GM12891 (cell line): ENCODE measurements around the gene ICAM4.

Experiments
- PAX5 ChIP-seq: IDR thresholded peaks from 2 replicates; pipeline ENCODE4 v1.6.1; 2011; ENCODE audit warnings: low read length, moderate library complexity, mild to moderate bottlenecking; ENCODE audit not compliant: insufficient read depth, severe bottlenecking
- POLR2A ChIP-seq: IDR thresholded peaks from 2 replicates; pipeline ENCODE4 v1.6.1; 2011; ENCODE audit warnings: low read depth, low read length, control low read depth
- POLR2AphosphoS5 ChIP-seq: IDR thresholded peaks from 2 replicates; pipeline ENCODE4 v1.6.1; 2011; ENCODE audit warnings: low read depth, low read length, control low read depth
- POU2F2 ChIP-seq: IDR thresholded peaks from 2 replicates; pipeline ENCODE4 v1.6.1; 2011; ENCODE audit warnings: low read depth, mild to moderate bottlenecking, control low read depth, low read length, moderate library complexity
- SPI1 ChIP-seq: IDR thresholded peaks from 2 replicates; pipeline ENCODE4 v1.6.1; 2011; ENCODE audit warnings: low read depth, low read length, control low read depth
- TAF1 ChIP-seq: IDR thresholded peaks from 2 replicates; pipeline ENCODE4 v1.6.1; 2011; ENCODE audit warnings: low read depth, low read length, control low read depth

GRCh38 chr19:10333758-10334587 lies 47.2 kb downstream of the ICAM4 start:
- TF ChIP-seq POLR2A (no peak), TAF1 (no peak), POLR2AphosphoS5 (no peak), POU2F2 (no peak), SPI1 (no peak), PAX5 (no peak)
